ENCODE results near the gene CACNG8.

GRCh38 chr19:54001496-54001895 lies 38.8 kb downstream of the CACNG8 start:
- TF ChIP-seq CTCF (IDR thresholded peaks at IDR 0.05): no peak
- TF ChIP-seq POLR2AphosphoS5 (IDR thresholded peaks at IDR 0.05; ENCODE audit: low read depth, low read length): no peak; the same call in 1 of the 2 replicates
- TF ChIP-seq REST (IDR thresholded peaks at IDR 0.05; ENCODE audit: insufficient read depth in 1 of 2, low read depth in 2 of 2, low read length in 1 of 2): no peak
- TF ChIP-seq TCF7L2 (IDR thresholded peaks at IDR 0.05; ENCODE audit: low read depth, low read length): no peak
- no peak for TF ChIP-seq SIN3A (IDR thresholded peaks at IDR 0.05; ENCODE audit: borderline replicate concordance, insufficient read depth, low read depth, low read length)

Measured in Panc1 (cell line).